Fibroblast of peridontal ligament (primary cell): ENCODE measurements around the gene PDE2A.

Experiments
- DNase-seq: peaks from one replicate; pipeline ENCODE4 v3.0.0-alpha.2; 2010; ENCODE audit errors: extremely low read depth

The PDE2A gene

DNA sequence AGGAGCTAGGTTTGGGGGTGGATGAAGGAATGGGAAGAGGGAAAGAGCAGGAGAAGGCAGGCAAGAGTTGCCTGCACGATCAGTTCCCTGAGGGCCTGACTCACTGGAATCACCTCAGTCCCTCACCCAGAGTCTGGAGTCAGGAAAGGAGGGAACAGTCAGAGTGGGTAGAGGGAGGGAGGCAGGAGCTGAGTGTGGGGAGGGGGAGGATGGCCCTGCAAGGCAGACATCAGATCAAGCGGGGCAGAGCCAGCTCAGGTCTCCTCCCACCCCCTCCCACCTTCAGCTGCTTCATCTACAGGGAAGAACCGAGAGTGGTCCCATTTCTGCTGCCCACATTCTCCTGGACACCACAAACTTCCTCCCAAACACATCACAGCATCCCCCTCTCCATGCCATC, 58.9 kb downstream of the PDE2A start:
- DNase-seq = no peak

- DNase-seq = no peak
Observed at GRCh38 chr11:72614381-72614780, 59.8 kb downstream of the PDE2A start.

GRCh38 chr11:72613977-72614376, 60.2 kb downstream of the PDE2A start:
- DNase-seq = no peak

DNA sequence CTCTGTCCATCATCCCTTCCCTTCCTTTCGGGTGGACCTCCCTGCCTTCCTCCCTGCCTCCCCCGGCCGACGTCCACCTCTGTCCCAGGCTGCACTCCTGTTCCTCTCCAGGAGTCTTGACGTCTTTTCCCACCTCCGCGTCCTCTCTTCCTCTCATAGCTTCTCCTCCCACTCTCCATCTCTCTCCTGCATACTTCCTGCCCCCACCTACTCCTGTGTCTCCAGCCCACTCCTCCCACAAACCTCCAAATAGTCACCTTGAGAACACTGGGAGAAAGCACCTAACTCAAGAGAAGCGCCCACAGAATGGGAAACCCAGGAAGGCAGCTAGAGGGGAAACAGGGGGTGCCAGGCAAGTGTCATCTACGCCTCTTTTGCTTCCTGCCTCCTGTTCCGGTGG, 60.8 kb downstream of the PDE2A start:
- no peak for DNase-seq

DNA sequence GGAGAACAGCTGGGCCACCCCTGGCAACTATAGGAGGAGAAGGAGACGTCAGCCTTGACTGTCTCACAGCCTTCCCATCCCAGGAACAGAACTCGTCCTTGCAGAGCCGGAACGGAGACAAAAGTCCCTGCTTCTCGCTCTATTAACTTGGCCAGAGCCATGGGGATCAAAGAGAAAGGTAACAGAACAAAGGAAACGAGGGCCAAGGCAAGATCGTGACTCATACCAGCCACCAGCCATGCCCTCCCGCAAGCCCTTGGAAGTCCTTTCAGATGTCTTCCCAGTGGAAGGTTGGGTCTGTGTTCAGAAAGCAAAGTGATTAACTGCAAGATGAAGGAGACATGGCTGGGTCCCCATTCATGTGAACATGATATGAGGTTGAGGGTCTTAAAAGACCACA, 64.7 kb downstream of the PDE2A start:
- no peak for DNase-seq

GRCh38 chr11:72609045-72609444, 65.2 kb downstream of the PDE2A start:
- DNase-seq = peak; percentile 13

DNA sequence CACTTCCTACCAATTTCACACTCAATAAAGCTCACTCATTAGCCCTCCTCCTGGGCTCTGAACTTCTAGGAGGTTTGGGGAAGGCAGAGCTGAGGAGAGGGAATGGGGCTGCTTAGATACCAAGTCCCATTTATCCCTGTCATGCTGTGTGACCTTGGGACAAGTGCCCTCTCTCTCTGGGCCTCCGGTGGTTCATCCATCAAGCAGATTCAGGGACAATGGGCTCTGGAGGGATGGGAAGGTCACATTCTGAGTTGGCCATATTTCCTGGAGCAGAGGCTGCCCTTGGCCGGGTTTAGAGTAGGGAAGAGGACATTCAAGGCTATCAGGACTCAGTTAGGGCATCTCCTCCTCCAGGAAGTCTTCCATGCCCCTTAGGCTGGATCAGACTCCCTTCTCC, 66.7 kb downstream of the PDE2A start:
- no peak for DNase-seq

- DNase-seq = no peak
Observed at GRCh38 chr11:72606748-72607468, 67.3 kb downstream of the PDE2A start.

DNA sequence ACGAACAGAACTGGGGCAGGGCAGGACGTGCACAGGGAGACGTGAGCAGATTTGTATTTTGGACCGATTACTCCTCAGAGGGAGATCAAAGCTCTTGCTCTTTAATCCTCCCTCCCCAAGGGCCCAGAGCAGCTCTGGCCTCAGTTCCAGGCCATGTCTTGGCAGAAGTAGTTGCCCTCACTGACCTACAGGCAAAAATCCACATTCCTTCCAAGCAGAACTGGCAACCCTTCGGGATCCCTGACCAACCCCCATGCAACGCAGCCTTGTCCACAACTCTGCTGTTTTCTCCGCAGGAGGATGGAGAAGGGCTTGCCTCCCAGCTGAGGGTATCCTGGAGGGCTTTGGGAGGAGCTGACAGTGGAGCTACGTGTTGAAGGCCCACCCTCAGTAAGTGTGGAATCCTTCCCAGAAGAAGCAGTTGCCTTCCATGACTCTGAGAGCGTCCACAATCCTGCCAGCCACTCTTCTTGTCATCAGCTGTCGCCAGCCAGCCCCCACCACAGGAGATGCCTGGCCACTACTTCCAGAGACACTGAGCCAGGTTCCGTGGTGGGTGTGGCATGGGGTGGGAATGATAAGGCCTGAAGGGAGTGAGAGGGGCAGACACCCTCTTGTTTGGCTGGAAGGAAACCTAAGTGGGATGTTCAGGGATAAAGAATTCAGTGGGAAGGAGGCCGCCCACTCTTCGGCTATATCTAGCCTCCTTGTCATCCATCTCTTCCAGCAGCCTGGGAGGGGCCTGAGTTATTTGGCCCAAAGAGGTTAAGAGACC, 68.1 kb downstream of the PDE2A start:
- DNase-seq = no peak

GRCh38 chr11:72604256-72604655, 70.0 kb downstream of the PDE2A start:
- no peak for DNase-seq

- no peak for DNase-seq
Observed at GRCh38 chr11:72602250-72602904, 71.8 kb downstream of the PDE2A start.

DNA sequence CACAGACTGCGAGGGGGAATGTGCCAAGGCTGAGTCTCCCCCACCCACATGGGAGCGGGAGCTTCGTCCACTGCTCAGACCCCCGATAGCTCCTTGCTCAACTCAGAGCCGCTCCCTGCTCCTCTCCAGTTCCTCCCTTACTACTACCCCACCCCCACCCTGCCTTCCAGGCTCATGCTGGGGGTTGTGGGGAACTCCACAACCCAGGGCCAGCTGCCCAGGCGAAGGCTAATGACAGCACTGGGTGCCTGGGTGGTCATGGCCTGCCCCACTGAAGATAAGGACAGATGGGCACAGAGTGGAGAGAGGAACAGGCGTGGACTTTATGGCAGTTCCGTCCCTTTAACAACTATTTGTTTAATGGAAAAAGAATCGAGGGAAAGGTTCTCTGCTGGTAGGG, 73.7 kb downstream of the PDE2A start:
- no peak for DNase-seq

DNA sequence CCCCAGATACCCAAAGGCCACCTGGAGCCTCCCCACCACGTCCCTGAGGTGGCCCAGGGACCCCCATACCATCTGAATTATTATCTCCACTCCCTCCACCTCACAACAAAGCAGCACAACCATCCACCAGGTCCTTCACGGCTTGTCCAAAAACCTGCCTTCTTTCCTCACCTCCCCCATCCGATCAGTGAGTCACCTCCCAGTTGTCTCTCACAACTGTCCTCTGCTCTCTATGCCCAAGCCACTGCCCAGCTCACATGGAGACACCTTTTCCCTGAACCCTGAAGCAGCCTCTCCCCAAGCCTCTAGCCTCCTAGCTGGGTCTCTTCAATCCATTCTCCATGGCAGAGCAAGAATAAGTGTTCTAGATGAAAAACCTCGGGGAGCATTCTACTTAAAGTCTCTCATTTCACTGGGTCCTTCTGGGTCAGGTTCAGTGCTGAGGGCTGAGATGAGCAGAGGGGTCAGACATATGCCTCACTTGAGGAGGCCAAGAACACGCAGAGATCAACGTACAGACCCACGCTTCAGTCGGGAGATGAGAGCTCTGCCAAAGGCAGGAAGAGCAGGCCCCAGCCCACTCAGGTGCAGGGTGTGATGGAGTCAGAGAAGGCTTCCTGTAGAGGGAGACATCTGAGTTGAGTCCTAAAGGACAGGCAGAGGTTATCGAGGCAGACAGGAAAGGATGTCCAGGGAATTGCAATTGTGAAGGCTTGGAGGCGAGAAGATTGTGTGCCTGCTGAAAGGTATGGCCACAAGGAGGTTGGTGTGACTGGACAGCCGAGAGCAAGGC, 74.7 kb downstream of the PDE2A start:
- DNase-seq = no peak

DNA sequence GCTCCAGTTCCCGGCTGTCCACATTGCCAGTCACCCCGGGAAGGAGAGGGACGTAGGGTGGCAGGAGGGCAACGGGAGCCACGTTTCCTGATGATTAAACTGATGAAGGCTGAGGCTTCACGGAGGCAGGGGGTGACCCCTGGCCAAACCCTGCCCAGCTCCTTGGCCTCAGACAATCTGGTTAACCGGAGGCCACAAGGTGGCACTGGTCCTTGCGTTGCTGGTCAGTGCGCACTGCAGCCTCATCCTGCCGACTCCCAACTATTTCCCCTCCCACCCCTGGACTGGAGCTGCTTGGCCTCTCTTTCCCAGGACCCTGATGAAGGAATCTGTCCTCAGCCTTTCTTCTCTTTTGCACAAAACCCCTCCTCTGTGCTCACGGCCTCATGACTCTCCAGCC, 75.3 kb downstream of the PDE2A start:
- peak; percentile 13 for DNase-seq

DNA sequence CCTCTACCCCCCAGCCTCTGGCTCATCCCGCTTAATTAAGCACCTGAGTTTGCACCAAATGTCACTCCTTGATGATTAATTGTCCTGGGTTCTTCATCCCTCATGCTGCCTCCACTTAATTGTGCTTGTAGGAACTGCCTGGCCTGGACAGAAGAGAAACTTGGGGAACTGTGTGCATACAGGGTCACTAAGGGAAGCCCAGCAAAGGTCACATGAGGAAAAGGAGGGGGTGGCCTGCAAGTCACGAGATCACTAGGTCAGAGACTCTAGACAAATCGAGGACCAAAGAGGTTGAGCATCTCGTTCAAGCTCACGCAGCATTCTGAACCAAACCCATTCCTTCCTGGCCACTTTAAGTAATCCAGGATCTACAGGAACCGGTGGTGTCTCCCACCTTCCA, 75.8 kb downstream of the PDE2A start:
- no peak for DNase-seq

DNA sequence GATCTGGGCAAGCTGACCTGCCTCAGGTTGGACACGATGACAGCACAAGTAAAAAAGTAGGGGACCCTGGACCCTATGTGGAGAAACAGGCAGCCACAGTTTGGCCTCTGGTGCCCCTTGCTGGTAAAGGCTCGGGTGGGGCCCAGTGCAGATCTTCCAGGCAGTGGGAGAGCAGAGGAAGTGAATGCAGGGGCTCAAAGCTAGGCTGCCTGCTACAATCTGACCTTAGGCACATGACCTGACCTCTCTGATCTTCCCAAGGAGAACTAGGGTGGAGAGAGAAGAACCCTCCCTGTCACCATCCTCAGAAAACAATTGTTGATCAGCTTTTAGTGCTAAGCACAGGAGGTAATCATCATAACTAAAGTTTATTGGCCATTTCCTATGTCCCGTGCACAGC, 76.5 kb downstream of the PDE2A start:
- no peak for DNase-seq

GRCh38 chr11:72595292-72595684, 78.9 kb downstream of the PDE2A start:
- no peak for DNase-seq

DNA sequence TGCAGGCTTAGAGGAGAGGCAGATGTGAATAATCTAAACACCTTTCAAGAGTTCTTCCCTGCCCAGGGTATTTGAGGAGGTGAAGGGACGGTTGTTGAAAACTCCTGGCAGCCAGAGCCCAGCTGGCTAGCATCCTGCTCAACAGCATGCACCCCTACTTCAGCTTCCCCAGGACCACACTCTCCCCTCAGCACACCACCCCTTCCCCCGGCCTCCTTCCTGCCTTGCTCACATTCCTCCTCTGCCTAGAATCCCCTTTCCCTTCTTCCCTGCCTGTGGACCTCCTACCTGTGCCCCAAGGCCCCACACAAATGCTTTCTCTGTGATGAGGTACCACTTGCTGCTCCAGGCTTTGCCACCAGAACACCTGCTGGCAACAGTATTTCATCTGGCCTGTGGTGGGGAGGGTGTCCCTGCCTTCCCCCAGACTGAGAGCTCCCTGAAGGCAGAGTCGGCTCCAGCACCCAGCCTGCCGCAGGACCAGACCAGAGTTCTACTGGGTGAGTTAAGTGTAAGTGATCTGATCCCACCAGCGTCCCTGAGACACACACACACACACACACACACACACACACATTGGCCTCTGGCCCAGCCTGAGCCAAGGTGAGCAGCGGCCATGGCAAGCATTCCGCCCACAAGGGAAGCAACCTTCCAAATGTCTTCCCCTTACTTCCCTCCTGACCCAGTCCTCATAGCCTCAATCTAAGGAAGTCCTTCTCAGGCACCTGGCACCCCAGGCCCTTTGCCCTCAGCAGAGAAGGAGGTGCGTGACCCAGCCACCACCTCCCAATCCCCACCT, 79.5 kb downstream of the PDE2A start:
- DNase-seq = no peak

- DNase-seq = no peak
Observed at GRCh38 chr11:72592698-72593495, 81.3 kb downstream of the PDE2A start.

- DNase-seq = no peak
Observed at GRCh38 chr11:72591785-72592502, 82.3 kb downstream of the PDE2A start.
